Activated CD4-positive, alpha-beta T cell treated with anti-CD3 and anti-CD28 coated beads for 1 hour (primary cell): Measurements from ENCODE around the gene VSTM5.

Experiments
- DNase-seq: peaks from one replicate; pipeline ENCODE4 v3.0.0-alpha.2; 2020

VSTM5 gene

GRCh38 chr11:93842034-93842433 lies 8.4 kb downstream of the VSTM5 start:
- no peak for DNase-seq

GRCh38 chr11:93841446-93841845 lies 9.0 kb downstream of the VSTM5 start:
- DNase-seq = no peak

DNA sequence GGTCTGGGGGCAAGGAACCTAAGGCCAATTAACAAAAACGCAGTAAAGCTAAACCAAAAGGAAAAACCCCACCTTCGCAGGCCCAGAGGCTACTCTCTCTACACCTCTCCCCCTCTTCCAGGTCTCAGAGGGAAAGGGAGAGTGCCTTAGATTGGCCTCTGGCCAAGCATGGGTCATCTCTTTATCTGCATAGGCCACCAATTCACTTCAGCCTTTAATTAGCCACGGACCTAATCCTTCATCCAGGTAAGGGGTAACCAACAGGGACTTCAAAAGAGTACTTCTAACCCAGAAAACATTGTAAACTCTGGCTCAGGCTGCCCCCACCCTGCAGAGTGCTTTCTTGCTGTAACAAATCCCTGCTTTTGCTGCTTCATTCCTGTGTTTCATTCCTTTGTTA lies 9.4 kb downstream of the VSTM5 start:
- no peak for DNase-seq

GRCh38 chr11:93840180-93840579 lies 10.2 kb downstream of the VSTM5 start:
- DNase-seq = no peak

- no peak for DNase-seq
Observed at GRCh38 chr11:93838967-93839366, 11.5 kb downstream of the VSTM5 start.

GRCh38 chr11:93832780-93833179 lies 17.6 kb downstream of the VSTM5 start:
- DNase-seq = no peak

DNA sequence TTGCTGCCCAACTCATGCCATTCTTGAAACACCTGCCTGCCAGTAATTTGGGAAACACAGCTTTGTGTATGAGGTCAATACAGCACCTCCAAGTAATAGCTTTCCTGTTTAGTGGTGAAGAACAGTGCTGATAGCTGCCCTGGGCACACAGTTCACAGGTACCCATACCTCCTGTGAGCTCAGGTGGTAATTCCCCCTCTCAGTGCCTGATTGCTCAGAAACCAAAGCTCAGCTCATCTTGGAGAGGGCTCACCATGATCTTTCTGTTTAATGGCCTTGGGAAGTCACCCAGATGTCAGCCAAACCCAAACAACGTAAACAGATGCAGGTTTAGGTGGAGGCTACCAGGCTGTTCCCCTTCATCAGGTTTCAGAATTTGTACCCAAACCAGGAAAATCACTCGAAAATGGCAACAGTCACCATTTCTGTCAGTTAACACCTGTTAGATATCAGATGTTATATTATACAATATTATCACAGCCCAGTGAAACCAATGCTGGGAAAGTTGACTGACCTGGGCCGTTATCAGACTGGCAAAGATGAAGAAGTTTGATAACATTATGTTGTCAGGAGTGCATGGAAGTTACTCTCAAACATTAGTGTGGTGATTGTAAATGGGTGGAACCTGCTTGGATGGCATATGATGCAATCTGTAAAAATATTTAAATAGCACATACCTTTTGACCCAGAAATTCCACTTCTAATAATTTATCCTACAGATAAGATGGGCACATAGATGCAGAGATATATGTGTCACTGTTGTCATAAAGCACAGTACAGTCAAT lies 18.9 kb downstream of the VSTM5 start:
- no peak for DNase-seq

DNA sequence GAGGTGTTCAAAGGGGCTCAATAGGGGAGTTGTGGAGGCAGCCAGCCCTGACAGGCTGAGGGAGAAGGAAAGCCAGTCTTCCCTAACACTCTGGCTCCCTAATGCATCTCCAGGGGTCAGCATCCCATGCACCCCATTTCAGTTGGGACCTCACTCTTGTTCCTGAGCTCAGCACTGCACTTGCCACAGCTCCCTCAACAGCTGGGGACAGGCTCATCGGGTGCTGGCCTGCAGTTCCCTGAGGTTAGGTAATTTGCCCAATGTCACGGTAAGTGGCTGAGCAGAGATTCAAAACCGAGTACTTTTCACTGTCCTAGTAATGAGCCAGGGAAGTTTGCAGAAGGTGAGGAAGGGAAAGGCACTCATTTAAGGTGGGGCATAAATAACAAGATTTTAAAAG lies 20.8 kb downstream of the VSTM5 start:
- no peak for DNase-seq

GRCh38 chr11:93827363-93827762 lies 23.1 kb downstream of the VSTM5 start:
- no peak for DNase-seq

DNA sequence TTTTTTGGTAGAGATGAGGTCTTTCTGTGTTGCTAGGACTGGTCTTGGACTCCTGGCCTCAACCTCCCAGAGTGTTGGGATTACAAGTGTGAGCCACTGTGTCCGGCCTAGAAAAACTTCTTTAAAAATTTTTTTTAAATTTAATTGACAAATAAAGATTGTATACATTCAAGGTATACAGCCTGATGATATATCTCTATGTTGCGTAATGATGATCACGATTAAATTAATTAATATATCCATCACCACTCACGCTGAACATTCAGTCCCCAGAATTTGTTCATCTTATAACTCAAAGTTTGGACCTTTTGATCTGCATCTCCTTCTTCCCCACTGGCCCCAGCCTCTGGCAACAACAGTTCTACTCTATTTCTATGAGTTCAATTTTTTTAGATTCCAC lies 27.2 kb downstream of the VSTM5 start:
- DNase-seq = no peak

GRCh38 chr11:93822359-93822758 lies 28.1 kb downstream of the VSTM5 start:
- DNase-seq = no peak

DNA sequence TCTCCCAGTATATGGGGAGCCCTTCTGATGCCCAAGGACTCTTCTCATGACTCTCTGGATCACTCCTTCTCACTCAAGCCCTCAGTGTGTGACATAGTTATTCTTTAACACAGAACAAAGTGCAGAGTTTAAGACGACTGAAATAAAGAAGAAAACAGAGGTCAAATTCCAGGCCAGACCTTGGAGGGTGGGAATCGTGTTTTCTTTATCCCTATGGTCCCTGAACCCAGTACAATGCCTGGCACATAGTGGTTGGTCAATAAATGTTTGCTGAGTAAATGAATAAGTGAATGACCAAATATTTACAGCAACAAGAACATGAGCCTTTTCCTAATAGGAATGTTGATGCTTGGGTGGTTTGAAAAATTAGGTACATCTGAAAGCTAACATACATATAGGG lies 28.8 kb downstream of the VSTM5 start:
- no peak for DNase-seq

GRCh38 chr11:93820847-93821246 lies 29.6 kb downstream of the VSTM5 start:
- DNase-seq = no peak

GRCh38 chr11:93819966-93820695 lies 30.3 kb downstream of the VSTM5 start:
- no peak for DNase-seq

DNA sequence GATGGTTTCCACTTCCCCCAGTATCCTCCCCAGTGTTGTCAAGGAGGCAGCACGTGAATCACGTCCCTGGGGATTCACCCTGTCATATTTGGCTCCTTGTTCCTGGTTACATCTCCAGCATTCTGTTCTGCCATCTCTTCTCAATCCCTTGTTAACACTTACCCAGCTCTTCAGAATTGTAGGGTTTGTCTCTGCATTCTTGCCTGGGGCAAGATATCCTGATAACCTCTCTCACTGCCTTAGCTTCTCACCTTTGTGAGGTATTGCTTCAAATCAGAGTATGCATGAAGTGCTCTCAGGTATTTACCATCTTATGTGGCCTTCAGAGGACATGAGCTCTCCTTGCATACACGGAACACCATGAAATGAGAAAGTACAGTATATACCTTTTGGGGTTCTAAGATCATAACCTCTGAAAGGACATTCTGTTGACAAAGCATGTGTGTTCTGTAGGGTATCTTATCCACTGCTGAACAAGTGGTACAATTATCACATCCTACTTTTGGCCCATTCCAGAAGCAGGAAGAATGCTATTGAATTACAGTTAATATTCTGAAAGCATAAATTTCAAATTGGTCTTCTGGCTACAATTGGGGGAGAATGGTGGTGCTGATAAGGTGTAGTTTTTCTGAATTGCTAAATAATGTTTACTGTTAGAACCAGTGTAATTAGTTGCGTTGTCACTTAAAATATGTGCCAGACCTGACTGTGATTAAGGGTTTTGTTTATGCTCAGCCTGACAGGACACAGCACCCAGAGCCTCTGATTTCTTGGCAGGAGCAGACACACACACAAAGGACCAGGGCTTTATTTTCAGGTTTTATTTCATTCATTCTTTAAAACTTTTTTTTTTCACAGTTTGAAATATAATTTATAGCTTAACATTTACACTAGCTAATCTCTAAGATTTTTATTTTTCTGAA lies 32.7 kb downstream of the VSTM5 start:
- no peak for DNase-seq

DNA sequence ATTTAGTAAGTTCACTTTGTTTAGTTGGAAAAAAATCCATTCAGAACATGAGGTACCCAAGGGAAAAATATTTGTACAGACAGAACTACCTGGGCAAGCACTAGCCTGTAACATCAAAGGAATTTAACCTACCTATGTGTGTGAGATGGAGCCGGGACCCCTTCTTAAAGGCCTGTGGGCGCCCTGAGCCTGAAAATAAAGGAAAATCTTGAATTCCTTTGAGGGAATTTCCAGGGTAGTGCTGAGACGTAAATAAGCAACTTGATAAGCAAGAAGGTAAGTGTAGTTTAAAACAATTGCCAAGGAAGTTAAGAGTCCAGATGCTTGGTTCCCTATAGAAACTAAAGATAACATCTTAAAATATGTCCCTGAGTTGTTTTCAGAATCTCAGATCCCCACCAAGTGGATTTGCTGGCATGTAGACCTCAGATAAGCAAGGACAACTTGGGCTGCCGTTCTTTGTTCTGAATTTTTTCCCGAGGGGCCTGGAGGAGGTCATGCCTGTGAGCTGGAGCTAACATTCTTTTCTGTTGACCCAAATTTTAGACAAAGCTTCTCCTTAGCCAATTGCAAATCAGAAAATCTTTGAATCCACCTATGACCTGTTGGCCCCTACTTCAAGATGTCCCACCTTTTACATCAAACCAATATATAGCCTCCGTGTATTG lies 35.3 kb downstream of the VSTM5 start:
- no peak for DNase-seq

GRCh38 chr11:93813974-93814373 lies 36.4 kb downstream of the VSTM5 start:
- DNase-seq = no peak

GRCh38 chr11:93807980-93808379 lies 42.4 kb downstream of the VSTM5 start:
- no peak for DNase-seq

DNA sequence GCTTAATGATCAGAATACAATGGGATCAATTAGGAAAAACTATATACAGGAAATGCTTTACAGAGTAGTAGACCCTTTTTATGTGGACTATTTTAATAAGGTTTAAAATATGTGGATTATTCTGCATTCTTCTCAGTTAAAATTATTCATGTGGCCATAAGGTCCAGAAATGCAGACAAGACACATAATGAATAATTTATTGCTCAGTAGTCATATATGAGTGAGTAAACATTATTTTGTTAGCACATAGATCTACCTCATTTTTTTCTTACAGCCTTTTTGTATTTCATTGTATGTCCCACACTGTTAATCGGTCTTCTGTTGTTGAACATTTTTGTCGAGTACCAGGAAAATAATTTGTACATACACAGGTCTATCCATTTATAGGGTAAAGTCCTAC lies 45.5 kb downstream of the VSTM5 start:
- no peak for DNase-seq

DNA sequence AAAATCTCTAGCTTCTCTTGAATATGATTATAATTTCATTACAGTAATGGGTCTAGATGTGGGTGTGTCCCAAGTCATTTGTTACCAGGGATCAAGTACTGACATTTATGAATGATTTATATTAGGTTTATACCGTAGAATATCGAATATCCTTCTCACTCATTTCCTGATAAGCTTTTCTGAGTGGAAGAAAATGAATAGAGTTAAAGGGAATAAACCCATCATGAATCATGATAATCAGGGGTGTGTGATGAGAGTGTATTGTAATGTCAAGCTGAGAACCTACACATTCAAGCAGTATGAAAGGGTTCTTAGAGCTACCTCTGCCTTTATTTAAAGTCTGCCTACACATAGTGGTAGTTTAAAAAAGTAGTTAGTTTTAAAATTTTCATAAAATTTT lies 49.1 kb downstream of the VSTM5 start:
- DNase-seq = no peak

DNA sequence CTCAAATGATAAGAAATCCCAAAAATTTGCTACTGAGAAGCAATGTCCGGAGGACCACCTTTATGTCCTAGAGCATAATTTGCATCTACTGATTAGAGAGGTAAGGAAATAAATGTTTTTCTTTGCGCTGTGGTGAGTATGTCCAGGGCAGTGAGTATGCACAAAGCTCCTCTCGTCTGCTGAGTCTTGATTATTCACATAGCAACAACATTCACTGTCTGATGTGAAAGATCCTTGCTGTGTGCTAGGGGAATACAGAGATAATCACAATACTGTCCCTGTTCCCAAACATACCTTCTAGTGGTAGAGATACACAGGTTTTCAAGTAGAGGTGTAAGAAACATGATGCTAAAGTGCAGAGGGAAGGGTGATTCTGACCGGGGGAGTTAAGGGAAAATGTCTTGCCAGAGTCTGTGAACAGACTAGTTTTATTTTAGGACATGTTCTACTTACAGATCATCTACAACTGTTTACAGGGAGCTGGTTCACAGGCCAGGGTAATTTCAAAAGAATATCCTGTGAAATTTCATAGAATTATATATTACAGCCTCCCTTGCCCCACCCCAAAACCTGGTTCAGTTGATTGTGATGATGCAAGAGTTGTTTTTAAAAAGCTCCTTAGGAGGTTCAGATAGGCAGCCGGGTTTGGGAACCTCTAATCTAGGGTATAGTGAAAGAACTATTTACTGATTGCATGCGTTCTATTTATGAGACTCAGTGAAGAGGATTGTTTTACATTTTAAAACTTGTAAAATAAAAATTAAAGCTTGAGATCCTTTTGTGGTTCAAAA lies 53.8 kb downstream of the VSTM5 start:
- no peak for DNase-seq

- no peak for DNase-seq
Observed at GRCh38 chr11:93791493-93791892, 58.9 kb downstream of the VSTM5 start.
